HG03442 (cell line): ENCODE results near the gene RAB3A.
"Not testable (repeated sequence)": the region's sequence is repeated elsewhere in the genome, so short reads cannot be mapped to it uniquely, and the experiment has no call there.

Experiments used
- ATAC-seq: cut with Tn5 transposase; IDR thresholded peaks from one replicate; pipeline ENCODE4 v1.9.1; 2021; ENCODE audit warnings: mild to moderate bottlenecking, moderate library complexity; ENCODE audit not compliant: unreplicated experiment

RAB3A gene

GRCh38 chr19:18171605-18172327, 32.1 kb downstream of the RAB3A start:
- no peak for ATAC-seq

GRCh38 chr19:18170714-18171255, 33.1 kb downstream of the RAB3A start:
- ATAC-seq, result no peak

- ATAC-seq, result no peak
These were observed 35.0 kb downstream of the RAB3A start for GRCh38 chr19:18168673-18169381.

GRCh38 chr19:18167975-18168645, 35.7 kb downstream of the RAB3A start:
- ATAC-seq, result no peak

- no peak for ATAC-seq
These were observed 36.8 kb downstream of the RAB3A start for GRCh38 chr19:18167011-18167410.

GRCh38 chr19:18165794-18166544, 37.9 kb downstream of the RAB3A start:
- no peak for ATAC-seq

GRCh38 chr19:18164072-18164471, 39.8 kb downstream of the RAB3A start:
- ATAC-seq, result no peak

- peak; percentile 24 for ATAC-seq
These were observed 42.2 kb downstream of the RAB3A start for GRCh38 chr19:18161636-18162002.

GRCh38 chr19:18160971-18161635, 42.7 kb downstream of the RAB3A start:
- ATAC-seq, result peak; percentile 66

- ATAC-seq, result no peak
These were observed 43.3 kb downstream of the RAB3A start for GRCh38 chr19:18160493-18160970.

GRCh38 chr19:18159810-18160209, 44.0 kb downstream of the RAB3A start:
- ATAC-seq, result no peak

- ATAC-seq, result not testable (repeated sequence)
These were observed 44.7 kb downstream of the RAB3A start for GRCh38 chr19:18159059-18159616.

GRCh38 chr19:18158467-18158866, 45.4 kb downstream of the RAB3A start:
- no peak for ATAC-seq

GRCh38 chr19:18157465-18158063, 46.3 kb downstream of the RAB3A start:
- no peak for ATAC-seq

- ATAC-seq, result no peak
These were observed 46.9 kb downstream of the RAB3A start for GRCh38 chr19:18156841-18157464.

GRCh38 chr19:18156268-18156667, 47.6 kb downstream of the RAB3A start:
- no peak for ATAC-seq

GRCh38 chr19:18155095-18156087, 48.5 kb downstream of the RAB3A start:
- no peak for ATAC-seq
